Measurements from ENCODE around the gene BMPR1A. TPM values are rescaled to one million over a fixed set of nuclear protein-coding genes. Genes with fewer than 3 reads are reported as not detected.

Gene BMPR1A
- total and polyA plus RNA-seq, 9 of the 15 experiments (the other 6 are each of a cell fraction or from before 2014, with no cell fraction given), result 1.6 to 17.5 (median 9.1) TPM

GRCh38 chr10:86721232-86721631 is 35.2 kb upstream of the BMPR1A start (continued):
- TF ChIP-seq CHD7 (IDR thresholded peaks at IDR 0.05; ENCODE audit: low read depth, low read length) (no peak), TRIM24 (IDR thresholded peaks at IDR 0.05) (0 out of 4 replicates have a peak, but pooled peaks have one; percentile 9 to 20), HDAC8 (tag; IDR thresholded peaks at IDR 0.05) (no peak), CBFA2T3 (IDR thresholded peaks at IDR 0.05) (peak; percentile 85), FOXJ3 (CRISPR knock-in tag; IDR thresholded peaks at IDR 0.05) (no peak), ETS1 (conservative IDR thresholded peaks at IDR 0.05; ENCODE audit: control insufficient read depth, low read depth, low read length) (no peak), KLF10 (CRISPR knock-in tag; IDR thresholded peaks at IDR 0.05) (no peak), ATF1 (CRISPR knock-in tag; IDR thresholded peaks at IDR 0.05) (no peak), ATF1 (tag; IDR thresholded peaks at IDR 0.05) (no peak), ZNF175 (CRISPR knock-in tag; IDR thresholded peaks at IDR 0.05; ENCODE audit: low read depth) (no peak), ARID3A (IDR thresholded peaks at IDR 0.05; ENCODE audit: borderline replicate concordance, low read depth, low read length) (no peak), PHB2 (IDR thresholded peaks at IDR 0.05; ENCODE audit: low read depth) (no peak), TAL1 (IDR thresholded peaks at IDR 0.05) (peak; percentile 80), TEAD4 (IDR thresholded peaks at IDR 0.05; ENCODE audit: low read length) (peak; percentile 87), TEAD4 (CRISPR knock-in tag; IDR thresholded peaks at IDR 0.05; ENCODE audit: borderline replicate concordance) (no peak), CHD4 (IDR thresholded peaks at IDR 0.05; ENCODE audit: insufficient read depth, insufficient replicate concordance, low read depth, low read length, poor library complexity, severe bottlenecking) (no peak), NFRKB (IDR thresholded peaks at IDR 0.05; ENCODE audit: low read depth) (no peak)

Data from K562 (cell line).